Peyer's patch (tissue), 4 donors: ENCODE measurements around the gene DOCK2.

Experiments
- CTCF ChIP-seq, 6 experiments: fragments of 450-650 bp in 4 of 6; fragments of 200-600 bp in 2 of 6; sonication (generic) in 1 of 6; IDR thresholded peaks; one replicate each; pipeline ENCODE4 v1.5.1; 2017 to 2019; ENCODE audit warnings: antibody characterized with exemption in 6 of 6, mild to moderate bottlenecking in 3 of 6, moderate library complexity in 1 of 6
- POLR2A ChIP-seq, 2 donors: fragments of 450-650 bp; IDR thresholded peaks; one replicate each; pipeline ENCODE4 v1.5.1; 2017; ENCODE audit warnings: antibody characterized with exemption in 2 of 2, mild to moderate bottlenecking in 2 of 2, moderate library complexity in 2 of 2

- TF ChIP-seq CTCF (IDR thresholded peaks at IDR 0.05) (no peak), POLR2A (IDR thresholded peaks at IDR 0.05) (no peak)
Measured at GRCh38 chr5:169724303-169725087, 87.4 kb downstream of the DOCK2 start.
